ENCODE measurements around the gene MAP7.

GRCh38 chr6:136404007-136404406 is 146.2 kb downstream of the MAP7 start:
- TF ChIP-seq GATA3 (IDR thresholded peaks at IDR 0.05; ENCODE audit: low read depth, low read length): no peak
- no peak for TF ChIP-seq GATA2 (IDR thresholded peaks at IDR 0.05; ENCODE audit: low read depth, low read length)
